Right lobe of liver (tissue), 6 donors: ENCODE data around the gene RNF166. TPM values are rescaled to one million over a fixed set of nuclear protein-coding genes. Genes with fewer than 3 reads are reported as not detected.
A peak's percentile ranks its signal among the peaks of the same experiment; 100 is the strongest.

ENCODE experiments used
- ATAC-seq, 4 donors: fragments of 200-7000 bp; cut with Tn5 transposase; one replicate each; pipeline ENCODE4 v1.9.1; 2020; ENCODE audit warnings: mild to moderate bottlenecking in 4 of 4, moderate library complexity in 4 of 4
- DNase-seq, 3 donors: peaks; one replicate each; pipeline ENCODE4 v3.0.0-alpha.2; 2020
- H3K27ac ChIP-seq, 3 donors: fragments of 200-600 bp; one replicate each; pipeline ENCODE4 v1.8.0; 2022
- H3K27me3 ChIP-seq, 2 donors: fragments of 200-600 bp; one replicate each; pipeline ENCODE4 v1.8.0; 2022
- H3K36me3 ChIP-seq, 4 donors: fragments of 200-600 bp; sonication (generic) in 1 of 4; one replicate each; pipeline versions ENCODE4 v1.5.1 to v1.8.0; 2017 to 2022; ENCODE audit warnings: control low read depth in 1 of 4
- H3K4me1 ChIP-seq, 4 donors: fragments of 200-600 bp; sonication (generic) in 1 of 4; one replicate each; pipeline versions ENCODE4 v1.5.1 to v1.8.0; 2017 to 2022; ENCODE audit warnings: control low read depth in 1 of 4
- H3K4me3 ChIP-seq, 3 donors: fragments of 200-600 bp; one replicate each; pipeline ENCODE4 v1.8.0; 2022
- H3K9me3 ChIP-seq, 4 donors: fragments of 200-600 bp; sonication (generic) in 1 of 4; one replicate each; pipeline versions ENCODE4 v1.5.1 to v1.8.0; 2017 to 2022; ENCODE audit warnings: control low read depth in 1 of 4
- POLR2A ChIP-seq: fragments of 450-650 bp; IDR thresholded peaks from one replicate; pipeline ENCODE4 v1.6.1; 2017; ENCODE audit warnings: antibody characterized with exemption, mild to moderate bottlenecking
- WGBS: methylation state at CpG from one replicate; pipeline ENCODE4 v1.1.6; 2018; ENCODE audit warnings: low coverage, low lambda C conversion rate; ENCODE audit not compliant: insufficient coverage; ENCODE audit errors: missing lambda C conversion rate; 5-methylcytosine and 5-hydroxymethylcytosine counted together
- intact Hi-C, 2 donors: fragments of 100-400 bp; cut with DNase I; formaldehyde crosslinking; loops; one replicate each; pipeline versions ENCODE4 v1.11.2 to v1.14.1; 2022
- total RNA-seq, 6 experiments: library from RNA; depleted of rRNA in 2 of 6; stranded (reverse); fragments of >200 nt in 2 of 6; fragmentation: NEBNext Ultra II Directional in 3 of 6; extraction: Animal tissue kit (Norgen Biotek cat#: 25700) in 3 of 6; gene quantifications; one replicate each; pipeline versions ENCODE4 v1.1.0 to v1.2.4, GENCODE V29; 2016 to 2023
- TF ChIP-seq, protein P1 (sequence below), 4 donors: fragments of 200-600 bp in 3 of 4; fragments of 450-650 bp in 1 of 4; IDR thresholded peaks; one replicate each; pipeline versions ENCODE4 v1.5.1 to v1.8.0; 2016 to 2022; ENCODE audit warnings: antibody characterized with exemption in 4 of 4, mild to moderate bottlenecking in 2 of 4
- donor health status: DM: no; HTN: yes; CAD: no.
- donor health status: DM: no; HTN: no; CAD: no.
- donor health status: DM: no; HTN: no; CAD: no.
- donor health status: DM: no; HTN: yes; CAD: no.
- donor health status: DM: no; HTN: yes; CAD: no.

RNF166 gene
- total RNA-seq, 6 experiments from 2014 or later, result 8.1 to 12.8 (median 10.0) TPM

DNA sequence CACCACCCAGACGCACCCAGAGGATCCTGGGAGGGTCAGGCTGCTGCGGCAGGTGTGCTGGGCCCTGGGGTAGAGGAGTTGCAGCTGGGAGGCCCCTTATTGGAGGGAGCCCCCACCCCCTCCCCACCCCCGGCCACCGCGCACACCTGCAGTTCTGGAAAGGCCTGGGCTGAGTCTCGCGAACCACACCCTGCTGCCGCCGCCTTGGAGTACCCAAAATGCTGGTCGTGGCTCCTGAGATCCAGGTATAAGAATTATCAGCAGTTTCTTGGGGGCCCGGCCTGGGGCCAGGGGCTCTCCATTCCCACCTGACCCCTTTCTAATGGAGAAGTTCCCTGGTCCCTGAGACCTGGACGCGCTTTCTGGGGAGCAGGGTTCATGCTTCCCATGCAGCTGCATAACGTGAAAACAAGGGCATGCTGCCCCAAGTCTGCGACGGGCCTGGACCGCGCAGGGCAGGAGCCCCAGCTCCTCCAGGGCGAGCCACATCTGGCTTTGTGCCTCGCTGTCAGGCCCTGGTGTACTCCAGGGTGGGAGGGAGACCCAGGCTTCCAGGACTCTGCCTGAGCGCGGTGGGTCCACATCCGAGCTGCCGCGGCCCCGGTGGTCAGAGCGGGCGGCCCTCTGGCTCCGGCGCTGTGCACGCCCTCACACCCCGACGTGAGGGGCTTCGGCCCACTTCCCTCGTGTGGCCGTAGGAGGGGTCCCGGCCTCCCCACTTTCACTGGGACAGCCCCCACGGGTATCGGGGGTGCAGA lies 12.6 kb downstream of the RNF166 start:
- DNase-seq (peak in 1 of 3 donors; percentile 21), ATAC-seq (no peak)
- Histone ChIP-seq H3K9me3 (no peaks in the 10 kb centered on the region), H3K27ac (no peak overlapping the region), H3K27me3 (no peaks in the 10 kb centered on the region), H3K4me3 (no peak overlapping the region), H3K36me3 (peaks cover 0 to 4% (median 1%) of the 10 kb centered on the region in 4 donors), H3K4me1 (no peaks in the 10 kb centered on the region)
- TF ChIP-seq, protein P1, sequence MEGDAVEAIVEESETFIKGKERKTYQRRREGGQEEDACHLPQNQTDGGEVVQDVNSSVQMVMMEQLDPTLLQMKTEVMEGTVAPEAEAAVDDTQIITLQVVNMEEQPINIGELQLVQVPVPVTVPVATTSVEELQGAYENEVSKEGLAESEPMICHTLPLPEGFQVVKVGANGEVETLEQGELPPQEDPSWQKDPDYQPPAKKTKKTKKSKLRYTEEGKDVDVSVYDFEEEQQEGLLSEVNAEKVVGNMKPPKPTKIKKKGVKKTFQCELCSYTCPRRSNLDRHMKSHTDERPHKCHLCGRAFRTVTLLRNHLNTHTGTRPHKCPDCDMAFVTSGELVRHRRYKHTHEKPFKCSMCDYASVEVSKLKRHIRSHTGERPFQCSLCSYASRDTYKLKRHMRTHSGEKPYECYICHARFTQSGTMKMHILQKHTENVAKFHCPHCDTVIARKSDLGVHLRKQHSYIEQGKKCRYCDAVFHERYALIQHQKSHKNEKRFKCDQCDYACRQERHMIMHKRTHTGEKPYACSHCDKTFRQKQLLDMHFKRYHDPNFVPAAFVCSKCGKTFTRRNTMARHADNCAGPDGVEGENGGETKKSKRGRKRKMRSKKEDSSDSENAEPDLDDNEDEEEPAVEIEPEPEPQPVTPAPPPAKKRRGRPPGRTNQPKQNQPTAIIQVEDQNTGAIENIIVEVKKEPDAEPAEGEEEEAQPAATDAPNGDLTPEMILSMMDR (IDR thresholded peaks at IDR 0.05), result no peak
- TF ChIP-seq POLR2A, result no peak
- 80% methylated on average over 1 of the region's 39 CpGs for WGBS
- intact Hi-C loops, result no loop called here

DNA sequence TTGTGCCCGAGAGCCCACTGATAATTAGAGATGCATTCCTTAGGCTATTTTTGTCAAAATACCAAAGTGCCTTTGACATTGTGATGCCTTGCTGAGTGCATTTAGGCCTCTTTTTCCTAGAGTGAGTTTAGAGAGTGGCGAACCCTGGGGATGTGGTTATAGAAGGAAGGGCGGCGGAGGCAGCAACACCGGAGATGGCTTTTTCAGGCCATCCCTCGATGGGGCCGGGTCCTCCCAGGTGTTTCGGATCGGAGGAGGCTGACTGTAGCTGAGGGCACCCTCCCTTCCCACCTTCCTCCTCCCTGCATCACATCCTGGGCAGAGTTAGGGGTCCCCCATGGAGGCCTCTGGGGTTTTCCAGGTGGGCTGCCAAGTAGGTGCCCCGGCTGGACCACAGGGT lies 13.3 kb downstream of the RNF166 start:
- no peaks in the 10 kb centered on the region for H3K4me1 ChIP-seq

DNA sequence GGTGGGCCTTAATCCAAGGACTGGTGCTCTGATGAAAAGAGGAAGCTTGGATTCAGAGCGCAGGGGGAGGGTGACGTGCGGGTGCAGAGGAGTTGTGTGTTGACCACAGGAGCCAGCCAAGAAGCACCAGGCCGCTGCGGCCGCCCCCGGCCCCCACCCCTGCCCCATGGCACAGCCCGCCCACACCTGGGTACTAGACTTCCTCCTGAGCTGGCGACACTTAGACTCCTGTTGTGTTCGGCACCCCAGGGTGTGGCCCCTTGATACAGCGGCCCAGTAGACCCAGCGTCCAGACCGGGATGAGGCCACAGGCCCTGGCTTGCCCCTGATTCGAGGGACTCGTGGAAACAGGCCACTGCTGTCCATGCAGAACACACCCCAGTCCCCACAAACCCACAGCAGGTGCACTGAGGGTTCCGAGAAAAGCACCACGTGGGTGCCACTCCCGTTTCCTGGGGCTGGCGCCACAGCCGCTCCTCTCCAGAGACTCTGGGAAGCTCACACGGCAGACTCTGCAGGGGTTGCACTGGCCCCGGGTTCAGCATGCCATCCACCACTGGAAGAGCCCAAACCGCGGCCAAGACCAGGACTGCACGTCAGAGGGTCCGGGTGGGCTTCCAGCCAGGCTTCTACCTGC lies 14.2 kb downstream of the RNF166 start:
- no peaks in the 10 kb centered on the region for H3K9me3 ChIP-seq
- ATAC-seq (peak in 1 of 4 donors; percentile 55), DNase-seq (peak in 2 of 3 donors; percentile 35 to 65)
- TF ChIP-seq POLR2A, result no peak
- TF ChIP-seq, protein P1 (IDR thresholded peaks at IDR 0.05), result no peak
- H3K27me3 ChIP-seq, result no peaks in the 10 kb centered on the region
- H3K27ac ChIP-seq, result no peak overlapping the region
- no CpG with 5 or more reads among the region's 26 CpGs for WGBS
- H3K4me3 ChIP-seq, result no peak overlapping the region
- H3K4me1 ChIP-seq, result no peaks in the 10 kb centered on the region
- intact Hi-C loops, result no loop called here
- H3K36me3 ChIP-seq, result peaks cover 0 to 2% (median 0%) of the 10 kb centered on the region in 4 donors

More for the DNA sequence above, 13.3 kb downstream of the RNF166 start:
- no peaks in the 10 kb centered on the region for H3K27me3 ChIP-seq
- H3K27ac ChIP-seq, result no peak overlapping the region
- H3K36me3 ChIP-seq, result peaks cover 0 to 4% (median 1%) of the 10 kb centered on the region in 4 donors
- no peaks in the 10 kb centered on the region for H3K9me3 ChIP-seq
- ATAC-seq (no peak), DNase-seq (no peak)
- no peak overlapping the region for H3K4me3 ChIP-seq
- TF ChIP-seq, protein P1 (IDR thresholded peaks at IDR 0.05), result no peak
- no peak for TF ChIP-seq POLR2A
- WGBS, result 60% methylated on average over 2 of the region's 10 CpGs
- intact Hi-C loops, result no loop called here

DNA sequence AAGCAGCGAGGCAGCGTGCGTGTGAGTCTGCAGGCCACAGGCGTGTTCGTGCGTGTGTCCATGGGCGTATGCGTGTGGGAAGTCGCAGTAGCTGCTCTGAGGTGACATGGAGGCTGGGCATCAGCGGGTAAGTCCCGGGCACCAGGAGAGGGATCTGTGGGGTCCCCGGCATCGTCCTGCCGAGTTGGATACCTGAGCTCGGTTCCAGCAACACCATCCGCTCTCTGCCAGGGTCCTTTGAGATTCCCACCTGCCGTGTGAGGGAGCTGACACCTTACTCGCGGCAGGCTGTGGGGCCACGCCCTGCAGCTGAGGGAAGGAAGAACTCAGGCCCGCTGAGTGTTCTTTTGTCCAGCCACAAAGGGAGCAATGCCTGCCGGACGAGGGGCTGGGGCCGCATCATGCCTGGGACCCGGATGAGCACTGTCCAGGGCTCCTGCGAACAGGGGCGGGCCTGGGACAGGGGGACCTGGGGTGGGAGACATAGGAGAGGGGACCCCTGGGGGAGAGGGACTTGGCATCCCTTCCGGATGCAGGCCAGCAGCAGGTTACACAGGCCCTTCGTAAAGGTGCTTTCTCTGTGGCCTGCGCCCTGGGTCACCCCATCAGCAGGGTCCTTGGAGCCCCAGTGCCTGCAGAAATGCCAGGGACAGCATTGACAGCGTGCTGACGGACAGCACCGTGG lies 14.9 kb downstream of the RNF166 start:
- H3K4me1 ChIP-seq, result peaks cover 0 to 6% (median 0%) of the 10 kb centered on the region in 4 donors
- no peaks in the 10 kb centered on the region for H3K27me3 ChIP-seq
- peak in 1 of 3 donors; percentile 53 for DNase-seq
- no peaks in the 10 kb centered on the region for H3K36me3 ChIP-seq
- H3K9me3 ChIP-seq, result no peaks in the 10 kb centered on the region
- 94% methylated on average over 8 of the region's 33 CpGs for WGBS
- no peak for TF ChIP-seq POLR2A
- TF ChIP-seq, protein P1 (IDR thresholded peaks at IDR 0.05), result no peak
- ATAC-seq, result no peak
- intact Hi-C loops, result no loop called here
- no peak overlapping the region for H3K27ac ChIP-seq
- no peak overlapping the region for H3K4me3 ChIP-seq
